ENCODE measurements around the gene MED28. TPM values are rescaled to one million over a fixed set of nuclear protein-coding genes. Genes with fewer than 3 reads are reported as not detected.

The MED28 gene
- total RNA-seq, 2 experiments from 2014 or later: 50.5 to 64.7 TPM

GRCh38 chr4:17664755-17665154, 50.3 kb downstream of the MED28 start:
- no peak for ATAC-seq (ENCODE audit: poor library complexity)
- peaks cover 2% of the 10 kb centered on the region for H3K9me3 Mint-ChIP-seq
- H3K4me1 Mint-ChIP-seq (ENCODE audit: low read depth): no peaks in the 10 kb centered on the region

DNA sequence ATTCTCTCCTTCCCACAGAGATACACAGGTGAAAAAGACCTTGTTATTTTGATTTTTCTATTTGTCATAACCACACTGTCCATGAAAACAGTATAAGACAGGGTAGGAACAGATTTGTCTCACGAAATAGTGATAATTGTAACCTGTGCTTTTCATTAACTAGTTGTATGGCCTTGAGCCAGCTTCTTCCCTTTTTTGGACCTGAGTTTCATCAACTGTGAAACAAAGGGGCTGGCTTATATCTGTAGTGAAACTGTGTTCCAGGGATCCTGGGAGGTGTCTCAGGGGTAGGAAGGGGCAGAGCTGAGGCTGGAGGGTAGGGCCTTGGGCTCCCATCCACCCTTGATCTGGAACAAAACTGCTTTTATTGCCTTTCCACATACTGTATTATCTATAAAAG, 50.9 kb downstream of the MED28 start:
- Histone ChIP-seq H3K4me3 (ENCODE audit: low read length) (no peak overlapping the region), H3K27me3 (ENCODE audit: control insufficient read depth in 1 of 2, insufficient read depth in 2 of 2, low read length in 2 of 2) (no peaks in the 10 kb centered on the region), H3K27ac (ENCODE audit: low read depth in 1 of 2, low read length in 2 of 2) (no peak overlapping the region), H3K9me3 (ENCODE audit: control insufficient read depth in 1 of 2, insufficient read depth in 1 of 2, low read length in 2 of 2) (no peaks in the 10 kb centered on the region), H3K4me1 (ENCODE audit: insufficient read depth, low read length) (no peaks in the 10 kb centered on the region), H3K36me3 (ENCODE audit: insufficient read depth, low read length) (no peaks in the 10 kb centered on the region)
- DNase-seq: no peak
- POLR2A ChIA-PET: no interaction called here
- no peak overlapping the region for H3K27ac Mint-ChIP-seq
- H3K4me1 Mint-ChIP-seq (ENCODE audit: low read depth): no peaks in the 10 kb centered on the region
- H3K9me3 Mint-ChIP-seq: peaks cover 2% of the 10 kb centered on the region
- ATAC-seq (ENCODE audit: poor library complexity): no peak
- no peaks in the 10 kb centered on the region for H3K36me3 Mint-ChIP-seq (ENCODE audit: low read depth)
- intact Hi-C loops (cut with DNase I, micrococcal nuclease): no loop called here
- TF ChIP-seq, protein P1, sequence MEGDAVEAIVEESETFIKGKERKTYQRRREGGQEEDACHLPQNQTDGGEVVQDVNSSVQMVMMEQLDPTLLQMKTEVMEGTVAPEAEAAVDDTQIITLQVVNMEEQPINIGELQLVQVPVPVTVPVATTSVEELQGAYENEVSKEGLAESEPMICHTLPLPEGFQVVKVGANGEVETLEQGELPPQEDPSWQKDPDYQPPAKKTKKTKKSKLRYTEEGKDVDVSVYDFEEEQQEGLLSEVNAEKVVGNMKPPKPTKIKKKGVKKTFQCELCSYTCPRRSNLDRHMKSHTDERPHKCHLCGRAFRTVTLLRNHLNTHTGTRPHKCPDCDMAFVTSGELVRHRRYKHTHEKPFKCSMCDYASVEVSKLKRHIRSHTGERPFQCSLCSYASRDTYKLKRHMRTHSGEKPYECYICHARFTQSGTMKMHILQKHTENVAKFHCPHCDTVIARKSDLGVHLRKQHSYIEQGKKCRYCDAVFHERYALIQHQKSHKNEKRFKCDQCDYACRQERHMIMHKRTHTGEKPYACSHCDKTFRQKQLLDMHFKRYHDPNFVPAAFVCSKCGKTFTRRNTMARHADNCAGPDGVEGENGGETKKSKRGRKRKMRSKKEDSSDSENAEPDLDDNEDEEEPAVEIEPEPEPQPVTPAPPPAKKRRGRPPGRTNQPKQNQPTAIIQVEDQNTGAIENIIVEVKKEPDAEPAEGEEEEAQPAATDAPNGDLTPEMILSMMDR (IDR thresholded peaks at IDR 0.05): no peak
- CTCF ChIA-PET: no interaction called here
- peaks cover 29% of the 10 kb centered on the region for H3K27me3 Mint-ChIP-seq
- no peak overlapping the region for H3K4me3 Mint-ChIP-seq

More at GRCh38 chr4:17664755-17665154, 50.3 kb downstream of the MED28 start:
- H3K4me1 ChIP-seq (ENCODE audit: insufficient read depth, low read length): no peaks in the 10 kb centered on the region
- H3K27me3 Mint-ChIP-seq: peaks cover 24% of the 10 kb centered on the region
- ChIA-PET CTCF (no interaction called here), POLR2A (no interaction called here)
- no peaks in the 10 kb centered on the region for H3K36me3 Mint-ChIP-seq (ENCODE audit: low read depth)
- H3K4me3 ChIP-seq (ENCODE audit: low read length): no peak overlapping the region
- TF ChIP-seq, protein P1 (IDR thresholded peaks at IDR 0.05): no peak
- H3K27ac Mint-ChIP-seq: no peak overlapping the region
- no peak overlapping the region for H3K4me3 Mint-ChIP-seq
- H3K9me3 ChIP-seq (ENCODE audit: control insufficient read depth in 1 of 2, insufficient read depth in 1 of 2, low read length in 2 of 2): no peaks in the 10 kb centered on the region
- no peaks in the 10 kb centered on the region for H3K27me3 ChIP-seq (ENCODE audit: control insufficient read depth in 1 of 2, insufficient read depth in 2 of 2, low read length in 2 of 2)
- no peaks in the 10 kb centered on the region for H3K36me3 ChIP-seq (ENCODE audit: insufficient read depth, low read length)
- peak in 1 of 14 experiments; percentile 6 for DNase-seq
- intact Hi-C loops (cut with DNase I, micrococcal nuclease): no loop called here
- no peak overlapping the region for H3K27ac ChIP-seq (ENCODE audit: low read depth in 1 of 2, low read length in 2 of 2)

GRCh38 chr4:17665852-17666251, 51.4 kb downstream of the MED28 start:
- H3K36me3 Mint-ChIP-seq (ENCODE audit: low read depth): no peaks in the 10 kb centered on the region
- Histone ChIP-seq H3K27ac (ENCODE audit: low read depth in 1 of 2, low read length in 2 of 2) (no peak overlapping the region), H3K4me1 (ENCODE audit: insufficient read depth, low read length) (no peaks in the 10 kb centered on the region), H3K9me3 (ENCODE audit: control insufficient read depth in 1 of 2, insufficient read depth in 1 of 2, low read length in 2 of 2) (no peaks in the 10 kb centered on the region), H3K27me3 (ENCODE audit: control insufficient read depth in 1 of 2, insufficient read depth in 2 of 2, low read length in 2 of 2) (no peaks in the 10 kb centered on the region), H3K36me3 (ENCODE audit: insufficient read depth, low read length) (no peaks in the 10 kb centered on the region), H3K4me3 (ENCODE audit: low read length) (no peak overlapping the region)
- peaks cover 2% of the 10 kb centered on the region for H3K9me3 Mint-ChIP-seq
- TF ChIP-seq, protein P1 (IDR thresholded peaks at IDR 0.05): no peak
- no peak overlapping the region for H3K4me3 Mint-ChIP-seq
- intact Hi-C loops (cut with DNase I, micrococcal nuclease): no loop called here
- CTCF ChIA-PET: no interaction called here
- H3K27me3 Mint-ChIP-seq: peaks cover 30% of the 10 kb centered on the region
- no peak for ATAC-seq (ENCODE audit: poor library complexity)
- no peaks in the 10 kb centered on the region for H3K4me1 Mint-ChIP-seq (ENCODE audit: low read depth)
- H3K27ac Mint-ChIP-seq: no peak overlapping the region
- DNase-seq: no peak
- POLR2A ChIA-PET: no interaction called here
